Endothelial cell of umbilical vein (primary cell): ENCODE measurements around the gene MPHOSPH8. TPM values are rescaled to one million over a fixed set of nuclear protein-coding genes. Genes with fewer than 3 reads are reported as not detected.

Experiments
- polyA plus RNA-seq, 4 experiments: library from polyadenylated mRNA; depleted of rRNA in 3 of 4; stranded (reverse) in 3 of 4; unstranded in 1 of 4; fragments of >200 nt; gene quantifications; 2 replicates each; pipeline versions ENCODE4 v1.2.1 to v1.2.3, GENCODE V29; 2011 to 2012; ENCODE audit warnings: missing spikeins in 1 of 4
- total RNA-seq: library from RNA; stranded (reverse); gene quantifications from 2 replicates; pipeline ENCODE4 v1.2.3, GENCODE V29; 2021

MPHOSPH8 gene
- total and polyA plus RNA-seq, 2 donors (not counting 3 experiments of a cell fraction or from before 2014, with no cell fraction given): 16.2 to 31.5 TPM

Other genes starting within 250 kb of the MPHOSPH8 start
- gene TPTE2, start 72.1 kb upstream of the MPHOSPH8 start, total RNA-seq: not detected in 2 replicates
- not detected in 2 replicates for gene TPTE2, start 72.1 kb upstream of the MPHOSPH8 start, polyA plus RNA-seq
- 55.7 and 59.1 TPM in 2 replicates for gene PSPC1, start 149.3 kb downstream of the MPHOSPH8 start, total RNA-seq
- gene PSPC1, start 149.3 kb downstream of the MPHOSPH8 start, polyA plus RNA-seq: 22.1 and 22.8 TPM in 2 replicates
- 10.1 and 13.1 TPM in 2 replicates for gene ZMYM5, start 230.0 kb downstream of the MPHOSPH8 start, total RNA-seq
- gene ZMYM5, start 230.0 kb downstream of the MPHOSPH8 start, polyA plus RNA-seq: 4.0 and 4.9 TPM in 2 replicates